Left lobe of liver (tissue), 2 donors: ENCODE results near the gene CDX1. TPM values are rescaled to one million over a fixed set of nuclear protein-coding genes. Genes with fewer than 3 reads are reported as not detected.

Source experiments
- ATAC-seq: fragments of 200-7000 bp; cut with Tn5 transposase; one replicate; pipeline ENCODE4 v1.9.1; 2020; ENCODE audit warnings: mild to moderate bottlenecking, moderate library complexity
- DNase-seq: peaks from one replicate; pipeline ENCODE4 v3.0.0-alpha.2; 2020; ENCODE audit warnings: low spot score
- total RNA-seq: library from RNA; stranded (reverse); gene quantifications from one replicate; pipeline ENCODE4 v1.2.1, GENCODE V29; 2021
- donor health status: DM: no; HTN: no; CAD: no; lungs with moderate emphysema.
- donor health status: DM: no; HTN: yes; CAD: no.

Gene CDX1
- total RNA-seq, 1 donor from 2014 or later: 0.15 TPM

DNA sequence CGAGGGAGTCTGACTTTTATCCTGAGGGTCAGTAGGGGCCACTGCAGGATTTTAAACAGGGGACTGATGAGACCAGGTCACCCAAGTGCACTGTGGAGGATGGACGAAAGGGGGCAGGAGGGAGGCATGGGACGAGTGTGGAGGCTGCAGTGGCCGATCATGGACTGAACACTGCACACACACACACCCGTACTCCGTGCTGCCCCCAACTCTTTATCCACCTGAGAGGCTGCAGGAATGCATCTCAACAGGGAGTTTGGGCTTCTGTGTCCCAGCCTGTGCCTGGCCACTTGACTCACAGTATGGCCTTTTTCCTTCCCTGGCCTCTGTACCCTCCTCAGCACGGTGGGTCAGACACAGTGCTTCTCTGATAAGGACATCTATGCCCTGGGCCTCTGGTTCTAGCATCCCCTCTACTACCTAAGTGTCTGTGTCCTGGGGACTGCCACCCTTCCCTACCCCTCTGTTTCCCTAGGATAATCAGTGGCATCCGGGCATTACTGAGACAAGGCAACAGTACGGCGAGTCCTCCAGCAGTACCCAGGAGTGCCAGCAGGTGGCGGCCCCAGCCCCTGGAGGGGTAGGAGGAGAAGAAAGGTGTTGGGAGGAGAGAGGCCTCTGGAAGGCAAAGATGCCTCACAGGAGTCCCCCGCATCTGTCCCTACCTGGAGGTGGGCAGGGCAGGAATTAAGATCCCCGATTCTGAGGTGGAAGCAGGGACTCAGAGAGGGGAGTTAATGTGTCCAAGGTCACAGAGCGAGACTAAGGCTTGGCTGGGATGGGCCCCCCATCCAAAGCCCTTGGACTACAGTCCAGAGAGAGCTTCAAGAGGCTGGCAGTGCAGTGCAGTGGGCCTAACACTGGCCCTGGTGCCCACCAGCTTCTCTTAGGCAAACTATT lies 5.1 kb upstream of the CDX1 start:
- DNase-seq: peak; percentile 81
- peak; percentile 97 for ATAC-seq

- ATAC-seq (no peak), DNase-seq (no peak)
These were observed 4.5 kb upstream of the CDX1 start for GRCh38 chr5:150162142-150162513.

- ATAC-seq (no peak), DNase-seq (no peak)
These were observed 3.5 kb upstream of the CDX1 start for GRCh38 chr5:150163035-150163434.

- DNase-seq (no peak), ATAC-seq (no peak)
These were observed 3.0 kb upstream of the CDX1 start for GRCh38 chr5:150163547-150164059.

- ATAC-seq (no peak), DNase-seq (no peak)
These were observed 2.2 kb upstream of the CDX1 start for GRCh38 chr5:150164211-150164980.

DNA sequence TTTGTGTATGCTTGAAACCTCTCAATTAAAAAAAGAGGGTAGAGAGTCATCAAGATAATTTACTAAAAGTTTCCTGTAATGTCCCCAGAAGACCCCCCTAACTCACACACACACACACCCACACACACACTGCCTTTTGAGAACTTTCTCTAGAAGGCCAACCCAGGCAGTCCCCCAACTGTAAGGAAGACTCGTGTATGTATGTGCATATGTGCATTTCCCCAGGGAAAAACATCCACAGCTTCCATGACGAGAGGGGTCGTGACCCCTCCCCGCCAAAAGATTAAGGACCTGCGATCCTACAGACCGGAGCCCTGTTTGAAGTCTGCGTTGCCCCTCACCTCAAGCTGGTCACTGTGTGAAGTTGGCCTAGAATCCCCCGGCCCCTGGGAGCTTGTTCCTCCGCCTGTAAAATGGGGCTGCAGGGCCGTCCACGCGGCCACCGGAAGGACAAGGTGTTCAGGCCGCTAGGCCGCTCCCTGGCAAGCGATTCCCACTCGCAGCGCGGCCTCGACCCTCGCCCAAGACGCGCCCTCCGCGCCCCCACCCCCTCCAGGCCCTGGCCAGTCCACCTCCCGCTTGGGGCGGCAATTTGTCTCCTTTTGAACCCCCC lies 435 bp upstream of the CDX1 start:
- DNase-seq (no peak), ATAC-seq (no peak)

GRCh38 chr5:150167512-150167850 lies 903 bp downstream of the CDX1 start:
- no peak for ATAC-seq
- DNase-seq: no peak

DNA sequence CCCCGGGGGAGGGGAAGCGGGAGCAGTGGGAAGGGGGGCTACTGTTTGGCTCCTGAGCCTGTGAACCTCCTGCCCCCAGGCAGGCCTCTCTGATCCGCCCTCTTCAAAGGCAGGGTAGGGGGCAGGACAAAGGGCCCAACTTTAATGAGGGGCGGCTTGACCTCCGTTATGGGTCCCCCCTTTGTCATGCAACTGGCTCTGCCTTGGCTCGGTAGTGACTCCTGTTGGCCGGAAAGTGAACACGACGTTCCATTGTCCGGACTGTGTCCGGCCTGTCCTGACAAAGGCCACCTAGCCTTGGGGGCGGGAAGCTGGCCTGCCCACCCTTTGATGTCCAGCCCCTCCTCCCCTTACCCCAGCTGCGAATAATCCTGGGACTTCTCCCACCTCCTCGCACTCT lies 1.3 kb downstream of the CDX1 start:
- DNase-seq: no peak
- no peak for ATAC-seq

- DNase-seq (no peak), ATAC-seq (no peak)
These were observed 2.3 kb downstream of the CDX1 start for GRCh38 chr5:150168864-150169263.

DNA sequence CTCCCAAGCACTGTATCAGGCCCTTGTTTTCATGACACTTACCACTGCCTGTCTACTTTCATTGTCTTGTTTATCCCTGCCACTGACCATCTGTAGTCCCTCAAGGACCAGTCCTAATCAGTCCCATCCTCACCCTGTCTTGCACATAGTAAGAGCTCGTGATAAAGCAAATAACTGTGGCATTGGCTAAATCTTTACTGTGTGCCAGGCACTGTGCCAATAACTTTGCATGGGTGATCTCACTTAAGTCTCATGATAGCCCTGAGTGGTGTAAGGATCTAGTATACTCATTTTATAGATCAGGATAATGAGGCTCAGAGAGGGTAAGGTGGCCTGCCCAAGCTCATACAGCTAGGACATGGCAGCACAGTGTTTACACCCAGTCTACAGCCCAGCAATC lies 5.6 kb downstream of the CDX1 start:
- ATAC-seq (no peak), DNase-seq (no peak)

DNA sequence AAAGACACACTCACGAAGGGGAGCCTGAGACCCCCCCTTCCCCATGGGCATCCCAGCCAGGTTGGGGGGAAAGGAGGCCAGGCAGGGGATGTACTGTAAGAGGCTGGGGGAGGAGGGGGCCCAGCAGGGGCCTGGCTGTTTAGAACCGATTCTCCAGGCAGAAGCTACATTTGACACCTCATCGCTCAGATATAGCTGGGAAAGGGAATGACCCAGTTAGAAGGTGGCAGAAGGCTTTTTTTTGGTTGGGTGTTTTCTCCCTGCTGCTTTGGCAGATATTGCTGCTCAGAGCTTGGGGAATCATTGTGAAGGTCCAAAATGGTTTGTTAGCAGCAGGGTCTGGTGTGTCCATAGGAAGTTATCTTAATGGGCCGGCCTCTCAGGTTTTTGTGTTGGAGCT lies 6.0 kb downstream of the CDX1 start:
- ATAC-seq: no peak
- DNase-seq: no peak

DNA sequence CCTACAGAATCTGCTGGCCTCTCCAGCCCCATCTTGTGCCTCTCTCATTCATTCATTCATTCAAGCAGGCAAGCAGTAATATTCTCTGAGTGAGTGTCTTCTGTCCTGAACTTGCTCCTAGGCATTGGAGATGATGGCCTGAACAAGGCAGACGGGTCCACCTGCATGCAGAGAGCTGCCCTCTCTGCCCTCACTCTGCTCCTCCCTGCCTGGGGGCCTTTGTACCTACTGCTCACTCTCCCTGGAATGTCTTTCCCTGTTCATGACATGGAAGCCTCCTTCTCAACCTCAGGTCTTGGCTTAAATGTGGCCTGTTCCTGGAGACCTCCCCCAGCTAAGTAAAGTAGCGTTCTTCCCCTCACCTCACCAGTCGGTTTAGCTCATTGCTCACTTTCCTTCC lies 6.6 kb downstream of the CDX1 start:
- DNase-seq (no peak), ATAC-seq (no peak)

DNA sequence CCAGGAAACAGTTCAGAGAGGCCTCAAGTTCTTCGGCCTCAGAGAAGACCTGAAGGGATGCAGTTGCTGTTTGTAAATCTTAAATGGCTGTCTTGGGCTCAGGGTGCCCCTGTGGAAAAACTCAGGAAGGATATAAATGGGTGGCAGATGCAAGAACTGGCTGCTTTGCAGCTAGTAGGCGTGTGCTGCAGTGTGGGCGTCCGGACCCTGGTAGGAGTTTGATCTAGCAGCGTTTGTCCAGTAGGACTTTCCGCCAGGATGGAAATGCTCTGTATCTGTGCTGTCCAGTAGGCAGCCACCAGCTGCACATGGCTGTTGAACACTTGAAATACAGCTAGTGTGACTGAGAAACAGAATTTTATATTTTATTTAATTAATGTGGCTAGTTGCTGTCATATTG lies 7.7 kb downstream of the CDX1 start:
- no peak for DNase-seq
- ATAC-seq: no peak

DNA sequence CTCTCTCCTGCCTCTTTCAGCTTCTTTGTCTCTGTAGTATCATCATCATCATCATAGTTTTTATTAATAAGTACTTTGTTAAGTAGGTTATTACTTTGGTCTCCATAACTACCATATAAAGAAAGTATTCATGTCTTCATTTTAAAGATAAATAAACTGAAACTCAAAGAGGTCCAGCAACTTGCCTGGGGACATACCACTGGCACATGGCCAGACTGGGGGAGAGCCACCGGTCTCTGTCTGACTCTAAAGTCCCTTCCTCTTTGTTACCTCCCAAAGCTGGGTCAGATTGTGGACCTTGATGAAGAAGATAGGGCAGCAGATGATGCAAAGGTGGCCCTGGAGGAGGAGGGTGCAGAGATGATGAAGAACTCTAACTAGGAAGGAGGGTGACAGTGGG lies 8.5 kb downstream of the CDX1 start:
- DNase-seq: no peak
- no peak for ATAC-seq

GRCh38 chr5:150175536-150175935 lies 9.0 kb downstream of the CDX1 start:
- DNase-seq: no peak
- ATAC-seq: peak; percentile 43

DNA sequence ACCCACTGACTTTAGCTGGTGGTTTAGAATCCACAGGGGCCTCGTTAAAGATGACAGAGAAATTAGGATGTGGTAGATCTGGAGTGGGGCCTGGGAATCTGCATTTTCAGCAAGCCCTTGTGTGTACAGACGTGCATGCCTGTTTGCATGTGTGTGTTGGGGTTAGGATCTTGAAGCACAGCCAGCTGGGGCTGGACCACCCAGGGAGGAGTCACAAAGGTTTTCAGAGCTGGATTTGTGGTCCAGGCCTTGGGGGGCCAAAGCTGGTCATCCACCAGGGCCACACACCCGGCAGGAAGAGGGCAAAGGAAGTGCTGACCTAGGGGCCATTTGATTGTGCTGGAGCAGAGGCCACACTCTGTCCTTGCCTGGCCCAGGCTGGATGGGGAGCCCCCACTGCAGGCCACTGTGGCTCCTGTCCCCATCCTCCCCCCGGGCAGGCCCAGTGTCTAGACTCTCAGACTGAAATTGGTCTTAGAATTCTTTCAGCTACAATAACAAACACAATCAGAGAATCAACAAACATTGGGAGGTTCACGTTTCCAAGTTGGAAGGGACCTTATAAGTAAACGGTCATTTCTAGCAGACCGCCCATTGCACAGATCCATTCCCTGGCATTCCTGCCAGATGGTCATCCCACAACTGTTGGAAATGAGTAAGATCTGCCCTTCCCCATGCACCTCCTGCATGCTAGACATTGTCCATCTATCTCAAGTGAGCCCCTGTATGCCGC lies 10.3 kb downstream of the CDX1 start:
- DNase-seq (no peak), ATAC-seq (no peak)

GRCh38 chr5:150177721-150178120 lies 11.1 kb downstream of the CDX1 start:
- DNase-seq (no peak), ATAC-seq (no peak)

GRCh38 chr5:150178262-150178661 lies 11.7 kb downstream of the CDX1 start:
- no peak for ATAC-seq

DNA sequence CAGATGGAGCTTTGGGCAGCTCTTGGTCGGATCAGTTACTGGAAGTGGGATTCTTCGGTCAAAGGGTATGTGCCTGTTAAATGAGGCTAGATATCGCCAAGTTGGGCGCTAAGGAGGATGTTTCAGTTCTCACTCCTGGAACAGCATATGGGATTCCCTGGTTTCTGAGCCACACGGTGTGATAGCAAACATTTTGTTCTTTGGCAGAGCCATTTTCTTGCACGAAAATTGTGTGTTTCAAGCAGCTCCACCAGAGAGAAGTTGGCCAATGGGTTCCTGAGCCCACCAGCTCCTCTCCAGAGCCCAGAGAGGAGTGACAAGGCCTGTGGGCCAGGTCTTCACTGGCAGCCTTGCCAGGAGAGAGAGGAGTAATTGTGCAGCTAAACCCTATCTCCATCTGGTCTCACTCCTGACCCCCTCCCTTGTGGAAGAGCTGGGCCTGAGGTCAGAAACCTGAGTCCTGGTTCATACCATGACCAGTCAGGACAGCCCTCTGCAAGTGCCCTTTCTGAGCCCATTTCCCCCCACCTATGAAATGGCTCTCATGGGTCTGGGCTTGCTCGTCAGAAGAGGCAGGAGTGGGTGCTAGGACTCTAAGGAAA lies 12.5 kb downstream of the CDX1 start:
- DNase-seq (no peak), ATAC-seq (no peak)

More at GRCh38 chr5:150178262-150178661, 11.7 kb downstream of the CDX1 start:
- DNase-seq: no peak

DNA sequence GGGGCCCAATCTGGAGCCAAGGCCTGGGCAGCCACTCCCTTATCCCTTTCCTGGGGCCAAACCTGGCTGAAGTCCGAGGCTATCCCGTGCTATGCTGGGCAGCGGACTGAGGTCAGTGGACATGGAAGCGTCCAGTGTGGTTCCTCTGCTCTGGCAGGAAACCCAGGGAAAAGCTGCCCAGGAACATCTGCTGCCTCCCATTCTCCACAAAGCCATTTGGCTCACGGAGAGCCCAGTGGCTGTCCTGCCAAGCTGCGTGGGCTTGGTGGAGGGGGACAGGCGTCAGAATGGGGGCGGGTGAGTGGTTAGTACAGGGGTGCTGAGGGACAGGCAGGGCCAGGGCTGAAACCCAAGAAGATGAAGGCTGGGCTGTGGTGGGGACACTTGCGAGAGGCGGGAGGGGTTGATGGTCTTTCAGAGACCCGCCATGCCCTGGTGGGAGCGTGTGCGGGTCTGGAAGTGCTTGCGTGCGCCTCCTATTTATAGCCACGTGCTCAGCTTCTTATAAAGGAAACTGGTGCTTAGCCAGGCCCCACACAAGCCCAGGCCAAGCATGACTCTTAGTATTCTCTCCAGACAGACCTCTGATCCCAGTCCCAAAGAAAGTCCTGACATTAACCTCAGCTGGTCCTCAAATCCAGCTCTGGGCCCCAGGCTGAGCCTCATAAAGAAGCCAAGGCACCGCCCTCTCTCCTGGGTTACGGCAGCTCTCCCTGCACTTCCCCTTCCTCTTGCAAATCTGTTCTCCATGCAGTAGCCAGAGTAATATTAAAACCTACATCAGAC lies 13.9 kb downstream of the CDX1 start:
- ATAC-seq: peak; percentile 83

More for the DNA sequence above, 13.9 kb downstream of the CDX1 start:
- DNase-seq: peak; percentile 83
